Measurements from ENCODE around the gene AFDN. TPM values are rescaled to one million over a fixed set of nuclear protein-coding genes. Genes with fewer than 3 reads are reported as not detected.

The AFDN gene
- total and polyA plus RNA-seq, 3 donors from 2014 or later, result 87.6 to 333 (median 291) TPM

DNA sequence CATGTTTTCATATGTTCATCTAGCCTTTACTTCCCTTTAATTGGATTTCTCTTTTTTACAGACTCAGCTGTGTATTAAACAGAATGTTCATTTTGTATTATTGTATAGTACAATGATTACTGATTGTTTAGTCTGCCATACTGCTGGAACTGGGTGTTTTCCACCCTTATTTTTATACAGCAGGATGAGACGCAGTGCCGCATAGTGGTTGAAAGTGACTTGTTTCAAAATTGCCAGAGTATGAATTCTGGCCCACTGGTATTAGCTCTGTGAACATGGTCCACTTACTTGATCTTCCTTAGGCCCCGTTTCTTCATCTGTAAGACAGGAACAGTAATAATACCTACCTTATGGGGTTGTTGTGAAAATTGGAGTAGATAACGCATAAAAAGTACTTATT lies 22.1 kb downstream of the AFDN start:
- TF ChIP-seq CTCF (IDR thresholded peaks at IDR 0.05), result no peak
- TF ChIP-seq POLR2A (IDR thresholded peaks at IDR 0.05), result no peak
- H3K27ac ChIP-seq, result no peak overlapping the region
- H3K9me3 ChIP-seq, result no peaks in the 10 kb centered on the region
- intact Hi-C loops (cut with DNase I; ENCODE audit: low total_unique reads), result no loop called here
- peaks cover 6% of the 10 kb centered on the region for H3K4me1 ChIP-seq
- H3K36me3 ChIP-seq (ENCODE audit: low read depth, missing control alignments), result no peaks in the 10 kb centered on the region
- no peak overlapping the region for H3K4me3 ChIP-seq
- WGBS, 2 donors, result 89 to 93% methylated on average over 4 of the region's 4 CpGs
- H3K27me3 ChIP-seq, result no peaks in the 10 kb centered on the region
- no peak for DNase-seq

DNA sequence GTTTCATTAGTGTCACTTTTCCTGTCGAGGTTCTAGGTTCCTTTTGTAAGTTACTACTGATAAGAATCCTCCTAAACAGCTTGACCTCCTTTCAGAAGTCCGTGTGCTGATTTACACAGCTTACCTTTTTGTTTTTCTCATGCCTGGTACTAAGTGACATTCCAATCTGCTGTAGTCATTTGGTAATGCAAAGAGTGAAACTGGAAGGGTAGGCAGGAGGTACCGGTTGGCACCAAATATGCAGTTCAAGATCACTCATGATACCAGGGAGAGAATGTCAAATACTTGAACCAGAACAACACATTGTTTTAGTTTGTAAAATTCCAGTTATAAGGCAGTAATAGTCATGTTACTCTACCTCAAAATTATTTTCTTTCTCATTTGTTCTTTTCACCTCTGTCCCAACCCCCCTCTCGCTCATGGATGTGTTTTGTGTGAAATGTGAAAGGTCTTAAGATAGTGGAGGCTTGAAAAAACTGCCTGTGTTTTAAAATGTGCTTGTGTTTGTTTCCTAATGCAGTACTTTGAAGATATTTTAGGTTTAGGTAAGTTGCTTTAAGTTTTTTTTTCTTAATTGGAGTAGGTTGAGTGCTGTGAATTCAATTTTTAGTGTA lies 23.2 kb downstream of the AFDN start:
- H3K9me3 ChIP-seq, result no peaks in the 10 kb centered on the region
- no peaks in the 10 kb centered on the region for H3K36me3 ChIP-seq (ENCODE audit: low read depth, missing control alignments)
- WGBS, 2 donors, result 45 to 51% methylated on average over 4 of the region's 4 CpGs
- no peaks in the 10 kb centered on the region for H3K27me3 ChIP-seq
- intact Hi-C loops (cut with DNase I; ENCODE audit: low total_unique reads), result no loop called here
- no peak overlapping the region for H3K27ac ChIP-seq
- no peak for DNase-seq
- TF ChIP-seq CTCF (IDR thresholded peaks at IDR 0.05), result no peak
- TF ChIP-seq POLR2A (IDR thresholded peaks at IDR 0.05), result no peak
- no peak overlapping the region for H3K4me3 ChIP-seq
- peaks cover 6% of the 10 kb centered on the region for H3K4me1 ChIP-seq

- intact Hi-C loops (cut with DNase I; ENCODE audit: low total_unique reads), result no loop called here
- Histone ChIP-seq H3K4me1 (peaks cover 6% of the 10 kb centered on the region), H3K4me3 (no peak overlapping the region), H3K36me3 (ENCODE audit: low read depth, missing control alignments) (no peaks in the 10 kb centered on the region), H3K27ac (no peak overlapping the region), H3K9me3 (no peaks in the 10 kb centered on the region), H3K27me3 (no peaks in the 10 kb centered on the region)
- TF ChIP-seq CTCF (IDR thresholded peaks at IDR 0.05), result no peak
- TF ChIP-seq POLR2A (IDR thresholded peaks at IDR 0.05), result no peak
- no peak for DNase-seq
- 84 to 86% methylated on average over 6 of the region's 6 CpGs for WGBS, 2 donors
Observed at GRCh38 chr6:167850782-167851181, 24.1 kb downstream of the AFDN start.

DNA sequence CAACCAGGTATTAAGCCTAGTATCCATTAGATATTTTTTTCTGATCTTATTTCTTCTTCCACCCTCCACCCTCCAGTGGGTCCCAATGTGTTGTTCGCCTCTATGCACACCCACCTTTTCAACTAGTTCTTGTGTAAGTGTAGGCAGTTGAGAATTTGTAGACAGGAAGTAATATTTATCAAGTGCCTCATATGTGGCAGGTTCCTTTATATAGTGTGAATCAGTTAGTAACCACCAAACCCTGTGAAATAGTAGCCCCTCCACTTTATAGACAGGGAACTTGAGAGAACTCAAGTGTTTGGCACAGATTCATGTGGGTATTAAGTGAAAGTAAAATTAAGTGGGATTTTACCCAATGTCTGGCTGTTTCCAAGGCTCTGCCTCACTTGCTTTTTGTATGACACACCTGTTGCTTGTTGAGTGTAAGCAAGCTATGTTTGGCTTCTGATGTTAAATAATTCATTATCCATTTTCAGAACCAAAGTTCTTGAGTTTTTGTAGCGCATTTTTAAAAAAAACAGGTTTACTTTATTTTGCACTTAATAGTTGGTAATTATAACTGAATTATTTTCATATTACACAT lies 24.8 kb downstream of the AFDN start:
- WGBS, 2 donors, result 94 to 95% methylated on average over 2 of the region's 2 CpGs
- Histone ChIP-seq H3K4me3 (no peak overlapping the region), H3K36me3 (ENCODE audit: low read depth, missing control alignments) (no peaks in the 10 kb centered on the region), H3K9me3 (no peaks in the 10 kb centered on the region), H3K27me3 (no peaks in the 10 kb centered on the region), H3K27ac (no peak overlapping the region), H3K4me1 (peaks cover 6% of the 10 kb centered on the region)
- no peak for TF ChIP-seq POLR2A (IDR thresholded peaks at IDR 0.05)
- intact Hi-C loops (cut with DNase I; ENCODE audit: low total_unique reads), result no loop called here
- DNase-seq, result no peak

GRCh38 chr6:167855825-167856425 lies 29.2 kb downstream of the AFDN start:
- DNase-seq, result no peak
- H3K27ac ChIP-seq, result no peak overlapping the region
- H3K36me3 ChIP-seq (ENCODE audit: low read depth, missing control alignments), result no peaks in the 10 kb centered on the region
- TF ChIP-seq CTCF (IDR thresholded peaks at IDR 0.05) (no peak), POLR2A (IDR thresholded peaks at IDR 0.05) (no peak)
- H3K9me3 ChIP-seq, result no peaks in the 10 kb centered on the region
- no peaks in the 10 kb centered on the region for H3K27me3 ChIP-seq
- H3K4me3 ChIP-seq, result no peak overlapping the region
- 82 to 83% methylated on average over 6 of the region's 6 CpGs for WGBS, 2 donors
- intact Hi-C loops (cut with DNase I; ENCODE audit: low total_unique reads), result no loop called here
- peaks cover 28% of the 10 kb centered on the region for H3K4me1 ChIP-seq
